Hepatic stellate cell (primary cell): ENCODE data around the gene B9D1.

Experiments
- DNase-seq: peaks from one replicate; pipeline ENCODE4 v3.0.0; 2011; ENCODE audit warnings: low spot score

B9D1 gene

GRCh38 chr17:19337712-19338023 is 24.9 kb downstream of the B9D1 start:
- no peak for DNase-seq

- peak; percentile 72 for DNase-seq
Measured at GRCh38 chr17:19336938-19337711, 25.4 kb downstream of the B9D1 start.

- no peak for DNase-seq
Measured at GRCh38 chr17:19335951-19336631, 26.4 kb downstream of the B9D1 start.

- no peak for DNase-seq
Measured at GRCh38 chr17:19334331-19334730, 28.2 kb downstream of the B9D1 start.

GRCh38 chr17:19333736-19334290 is 28.7 kb downstream of the B9D1 start:
- DNase-seq, result no peak

GRCh38 chr17:19333132-19333440 is 29.4 kb downstream of the B9D1 start:
- no peak for DNase-seq

GRCh38 chr17:19332371-19333131 is 30.0 kb downstream of the B9D1 start:
- no peak for DNase-seq

GRCh38 chr17:19331543-19332245 is 30.8 kb downstream of the B9D1 start:
- DNase-seq, result no peak

GRCh38 chr17:19331134-19331533 is 31.4 kb downstream of the B9D1 start:
- DNase-seq, result peak; percentile 92

- DNase-seq, result no peak
Measured at GRCh38 chr17:19330271-19330670, 32.3 kb downstream of the B9D1 start.

- no peak for DNase-seq
Measured at GRCh38 chr17:19329839-19330238, 32.7 kb downstream of the B9D1 start.

- DNase-seq, result no peak
Measured at GRCh38 chr17:19329136-19329535, 33.4 kb downstream of the B9D1 start.

GRCh38 chr17:19328441-19329061 is 34.0 kb downstream of the B9D1 start:
- DNase-seq, result no peak

GRCh38 chr17:19327031-19327783 is 35.3 kb downstream of the B9D1 start:
- DNase-seq, result peak; percentile 67

GRCh38 chr17:19325542-19325941 is 37.0 kb downstream of the B9D1 start:
- DNase-seq, result no peak

GRCh38 chr17:19322861-19323260 is 39.7 kb downstream of the B9D1 start:
- no peak for DNase-seq

GRCh38 chr17:19322129-19322505 is 40.4 kb downstream of the B9D1 start:
- no peak for DNase-seq

GRCh38 chr17:19321481-19322128 is 40.9 kb downstream of the B9D1 start:
- DNase-seq, result no peak

GRCh38 chr17:19320876-19321275 is 41.6 kb downstream of the B9D1 start:
- DNase-seq, result no peak

- no peak for DNase-seq
Measured at GRCh38 chr17:19319771-19320505, 42.6 kb downstream of the B9D1 start.
